ENCODE data around the gene PEX13. TPM values are rescaled to one million over a fixed set of nuclear protein-coding genes. Genes with fewer than 3 reads are reported as not detected.

The PEX13 gene
- total RNA-seq, 1 experiment from 2014 or later, result 19.8 TPM

GRCh38 chr2:61005736-61006135, 11.8 kb upstream of the PEX13 start:
- ATAC-seq, result no peak
- Histone ChIP-seq H3K9me2 (ENCODE audit: insufficient read depth) (no peaks in the 10 kb centered on the region), H3K4me2 (ENCODE audit: low read length) (peak overlapping the region; percentile 82), H3K9ac (ENCODE audit: low read length) (no peak overlapping the region), H4K20me1 (ENCODE audit: insufficient read depth) (no peaks in the 10 kb centered on the region), H3K4me3 (replicated peaks in 1 of 2; ENCODE audit: low read depth in 1 of 2, low read length in 2 of 2) (no peak overlapping the region), H3K27me3 (ENCODE audit: insufficient read depth, low read length) (no peaks in the 10 kb centered on the region), H3K36me3 (ENCODE audit: control insufficient read depth in 1 of 2, insufficient read depth in 2 of 2, low read length in 2 of 2) (no peaks in the 10 kb centered on the region), H3K79me2 (ENCODE audit: insufficient read depth, low read length) (no peaks in the 10 kb centered on the region), H3K4me1 (ENCODE audit: control insufficient read depth in 1 of 2, insufficient read depth in 2 of 2, low read length in 2 of 2) (peaks cover 3 to 19% of the 10 kb centered on the region in 2 experiments; a peak in 3 of 4 replicates), H3K9me3 (ENCODE audit: control insufficient read depth in 1 of 2, insufficient read depth in 1 of 2, low read depth in 1 of 2, low read length in 2 of 2) (no peaks in the 10 kb centered on the region), H3K27ac (ENCODE audit: low read depth, low read length) (no peak overlapping the region), H2AFZ (ENCODE audit: low read depth, low read length, poor library complexity, severe bottlenecking) (peak overlapping the region; percentile 99)
- intact Hi-C loops (cut with micrococcal nuclease), result no loop called here
- POLR2A ChIA-PET, result no interaction called here
- RAD21 ChIA-PET (ENCODE audit: low non-redundant PET in 1 of 2, low total read pairs in 2 of 2, uncharacterized antibody in 2 of 2, unreplicated experiment in 2 of 2), result no interaction called here
- BruUV-seq (replicated peaks), result no TSS peak
- CTCF ChIA-PET, result interaction anchor here (1.5 to 1.8 kb wide), 2 partner anchors 200 to 298 kb away, joined by 3 to 4 read pairs; no protein-coding TSS in a partner anchor
- TF ChIP-seq ATF3 (IDR thresholded peaks at IDR 0.05) (no peak), ZFX (IDR thresholded peaks at IDR 0.05) (no peak), CEBPB (IDR thresholded peaks at IDR 0.05; ENCODE audit: low read depth) (no peak), ELF1 (IDR thresholded peaks at IDR 0.05; ENCODE audit: borderline replicate concordance, low read depth) (no peak), EGR1 (IDR thresholded peaks at IDR 0.05; ENCODE audit: low read depth) (no peak), CTCF (IDR thresholded peaks at IDR 0.05 in 2 of 3, conservative IDR thresholded peaks at IDR 0.05 in 1 of 3; ENCODE audit: borderline replicate concordance in 1 of 3, insufficient read depth in 1 of 3, low read depth in 2 of 3, low read length in 2 of 3) (no peak), MAX (IDR thresholded peaks at IDR 0.05) (no peak), EZH2 (IDR thresholded peaks at IDR 0.05) (no peak), SP1 (IDR thresholded peaks at IDR 0.05; ENCODE audit: low read depth) (no peak), REST (IDR thresholded peaks at IDR 0.05; ENCODE audit: low read depth) (no peak), EZH2phosphoT487 (IDR thresholded peaks at IDR 0.05; ENCODE audit: borderline replicate concordance) (no peak), POLR2AphosphoS5 (IDR thresholded peaks at IDR 0.05; ENCODE audit: low read depth, low read length) (no peak), TCF7L2 (IDR thresholded peaks at IDR 0.05; ENCODE audit: borderline replicate concordance, extremely low read depth, insufficient read depth, insufficient read length) (no peak), CBX3 (IDR thresholded peaks at IDR 0.05; ENCODE audit: low read depth) (no peak)
- no peak for DNase-seq (ENCODE audit: low read depth, low spot score)

All from HCT116 (cell line).